ENCODE data around the gene NDUFS7. TPM values are rescaled to one million over a fixed set of nuclear protein-coding genes. Genes with fewer than 3 reads are reported as not detected.
"Not testable (repeated sequence)": the region's sequence is repeated elsewhere in the genome, so short reads cannot be mapped to it uniquely, and the experiment has no call there.

NDUFS7 gene
- total RNA-seq, 1 donor, result 33.7 TPM

GRCh38 chr19:1434040-1434366 is 50.3 kb downstream of the NDUFS7 start:
- DNase-seq (ENCODE audit: low read depth), result no peak
- no peak overlapping the region for H3K4me3 ChIP-seq (ENCODE audit: low read depth, low read length)
- TF ChIP-seq CTCF (IDR thresholded peaks at IDR 0.05; ENCODE audit: insufficient read depth, low read depth, low read length), result no peak

- TF ChIP-seq CTCF (IDR thresholded peaks at IDR 0.05; ENCODE audit: insufficient read depth, low read depth, low read length), result no peak
- DNase-seq (ENCODE audit: low read depth), result no peak
- H3K4me3 ChIP-seq (ENCODE audit: low read depth, low read length), result no peak overlapping the region
These were observed 50.9 kb downstream of the NDUFS7 start for GRCh38 chr19:1434577-1435060.

- no peak for TF ChIP-seq CTCF (IDR thresholded peaks at IDR 0.05; ENCODE audit: insufficient read depth, low read depth, low read length)
- DNase-seq (ENCODE audit: low read depth), result no peak
- no peak overlapping the region for H3K4me3 ChIP-seq (ENCODE audit: low read depth, low read length)
These were observed 51.8 kb downstream of the NDUFS7 start for GRCh38 chr19:1435378-1435989.

GRCh38 chr19:1437609-1438008 is 53.9 kb downstream of the NDUFS7 start:
- TF ChIP-seq CTCF (IDR thresholded peaks at IDR 0.05; ENCODE audit: insufficient read depth, low read depth, low read length), result no peak
- DNase-seq (ENCODE audit: low read depth), result no peak
- peak overlapping the region; percentile 91 for H3K4me3 ChIP-seq (ENCODE audit: low read depth, low read length)

GRCh38 chr19:1438035-1438932 is 54.6 kb downstream of the NDUFS7 start, which contains the start of gene RPS15:
RPS15 (plus strand) TSS chr19:1438396; CDS start chr19:1438426, 30 bp downstream.
- H3K4me3 ChIP-seq (ENCODE audit: low read depth, low read length), result peak within 1 kb of the TSS; percentile 91
- peak; percentile 97 for DNase-seq (ENCODE audit: low read depth)
- peak; percentile 83 for TF ChIP-seq CTCF (IDR thresholded peaks at IDR 0.05; ENCODE audit: insufficient read depth, low read depth, low read length)

GRCh38 chr19:1438933-1439354 is 55.2 kb downstream of the NDUFS7 start:
- no peak for DNase-seq (ENCODE audit: low read depth)

GRCh38 chr19:1439525-1440417 is 56.1 kb downstream of the NDUFS7 start:
- not testable (repeated sequence) for DNase-seq (ENCODE audit: low read depth)
- peak overlapping the region; percentile 91 for H3K4me3 ChIP-seq (ENCODE audit: low read depth, low read length)

More at GRCh38 chr19:1438933-1439354, 55.2 kb downstream of the NDUFS7 start:
- H3K4me3 ChIP-seq (ENCODE audit: low read depth, low read length), result peak overlapping the region; percentile 91
- no peak for TF ChIP-seq CTCF (IDR thresholded peaks at IDR 0.05; ENCODE audit: insufficient read depth, low read depth, low read length)

Measured in fibroblast of villous mesenchyme (primary cell).